Measurements from ENCODE around the gene ELMOD1.

DNA sequence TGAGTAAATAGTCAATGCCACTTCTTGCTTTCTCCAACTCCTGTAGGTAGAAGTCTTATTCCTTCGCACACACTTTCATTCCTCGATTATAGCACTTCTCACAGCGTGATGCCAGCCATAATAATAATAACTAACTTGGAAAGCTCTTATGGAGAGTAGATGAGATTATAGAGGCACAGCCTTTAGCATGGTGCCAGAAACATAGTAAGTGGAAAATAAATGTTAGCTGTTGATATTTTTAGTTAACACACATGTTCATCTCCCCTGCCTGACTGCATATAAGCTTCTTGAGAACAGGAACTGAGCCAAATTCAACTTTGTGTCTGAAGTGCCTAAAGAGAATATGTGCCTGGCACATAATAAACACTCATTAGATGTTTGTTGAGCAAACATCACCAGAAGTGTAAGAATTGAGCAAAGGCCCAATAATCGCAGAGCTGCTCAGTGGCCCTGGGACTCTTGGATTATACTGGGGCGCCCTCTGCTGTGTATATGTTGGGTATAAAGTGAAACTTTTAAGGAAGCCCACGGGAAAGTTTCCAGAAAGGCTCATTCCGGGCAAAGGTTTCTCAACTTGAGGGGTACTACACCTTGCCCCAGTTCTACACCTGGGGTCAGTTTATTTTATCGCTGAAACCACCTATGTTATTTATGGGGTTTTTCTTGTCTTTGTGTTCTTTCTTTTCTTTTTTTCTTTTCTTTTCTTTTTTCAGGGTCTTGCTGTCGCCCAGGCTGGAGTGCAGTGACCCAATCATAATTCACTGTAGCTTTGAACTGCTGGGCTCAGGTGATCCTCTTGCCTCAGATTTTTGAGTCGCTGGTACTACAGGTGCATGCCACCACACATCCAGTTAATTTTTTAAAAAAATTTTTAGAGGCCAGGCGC, 98.6 kb downstream of the ELMOD1 start:
- TF ChIP-seq POLR2A (IDR thresholded peaks at IDR 0.05; ENCODE audit: low read depth, low read length): no peak
- no peak for TF ChIP-seq CBX3 (IDR thresholded peaks at IDR 0.05; ENCODE audit: borderline replicate concordance, low read depth)
- no peak for TF ChIP-seq POU2F2 (IDR thresholded peaks at IDR 0.05; ENCODE audit: borderline replicate concordance, low read depth, low read length)
- TF ChIP-seq CBFB (IDR thresholded peaks at IDR 0.05; ENCODE audit: low read depth): no peak
- TF ChIP-seq, protein P1, sequence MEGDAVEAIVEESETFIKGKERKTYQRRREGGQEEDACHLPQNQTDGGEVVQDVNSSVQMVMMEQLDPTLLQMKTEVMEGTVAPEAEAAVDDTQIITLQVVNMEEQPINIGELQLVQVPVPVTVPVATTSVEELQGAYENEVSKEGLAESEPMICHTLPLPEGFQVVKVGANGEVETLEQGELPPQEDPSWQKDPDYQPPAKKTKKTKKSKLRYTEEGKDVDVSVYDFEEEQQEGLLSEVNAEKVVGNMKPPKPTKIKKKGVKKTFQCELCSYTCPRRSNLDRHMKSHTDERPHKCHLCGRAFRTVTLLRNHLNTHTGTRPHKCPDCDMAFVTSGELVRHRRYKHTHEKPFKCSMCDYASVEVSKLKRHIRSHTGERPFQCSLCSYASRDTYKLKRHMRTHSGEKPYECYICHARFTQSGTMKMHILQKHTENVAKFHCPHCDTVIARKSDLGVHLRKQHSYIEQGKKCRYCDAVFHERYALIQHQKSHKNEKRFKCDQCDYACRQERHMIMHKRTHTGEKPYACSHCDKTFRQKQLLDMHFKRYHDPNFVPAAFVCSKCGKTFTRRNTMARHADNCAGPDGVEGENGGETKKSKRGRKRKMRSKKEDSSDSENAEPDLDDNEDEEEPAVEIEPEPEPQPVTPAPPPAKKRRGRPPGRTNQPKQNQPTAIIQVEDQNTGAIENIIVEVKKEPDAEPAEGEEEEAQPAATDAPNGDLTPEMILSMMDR (IDR thresholded peaks at IDR 0.05 in 2 of 3, conservative IDR thresholded peaks at IDR 0.05 in 1 of 3; ENCODE audit: control insufficient read depth in 2 of 3, extremely low read depth in 1 of 3, insufficient read depth in 1 of 3, low read depth in 3 of 3, low read length in 3 of 3): peak; percentile 50 to 86 (median 63)
- TF ChIP-seq, protein P2, sequence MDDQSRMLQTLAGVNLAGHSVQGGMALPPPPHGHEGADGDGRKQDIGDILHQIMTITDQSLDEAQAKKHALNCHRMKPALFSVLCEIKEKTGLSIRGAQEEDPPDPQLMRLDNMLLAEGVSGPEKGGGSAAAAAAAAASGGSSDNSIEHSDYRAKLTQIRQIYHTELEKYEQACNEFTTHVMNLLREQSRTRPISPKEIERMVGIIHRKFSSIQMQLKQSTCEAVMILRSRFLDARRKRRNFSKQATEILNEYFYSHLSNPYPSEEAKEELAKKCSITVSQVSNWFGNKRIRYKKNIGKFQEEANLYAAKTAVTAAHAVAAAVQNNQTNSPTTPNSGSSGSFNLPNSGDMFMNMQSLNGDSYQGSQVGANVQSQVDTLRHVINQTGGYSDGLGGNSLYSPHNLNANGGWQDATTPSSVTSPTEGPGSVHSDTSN (IDR thresholded peaks at IDR 0.05; ENCODE audit: insufficient replicate concordance, low read depth, low read length): no peak
- TF ChIP-seq EZH2 (IDR thresholded peaks at IDR 0.05; ENCODE audit: borderline replicate concordance, control insufficient read depth, low read depth, low read length): no peak
- TF ChIP-seq RCOR1 (conservative IDR thresholded peaks at IDR 0.05; ENCODE audit: low read depth, low read length): no peak
- TF ChIP-seq, protein P3, sequence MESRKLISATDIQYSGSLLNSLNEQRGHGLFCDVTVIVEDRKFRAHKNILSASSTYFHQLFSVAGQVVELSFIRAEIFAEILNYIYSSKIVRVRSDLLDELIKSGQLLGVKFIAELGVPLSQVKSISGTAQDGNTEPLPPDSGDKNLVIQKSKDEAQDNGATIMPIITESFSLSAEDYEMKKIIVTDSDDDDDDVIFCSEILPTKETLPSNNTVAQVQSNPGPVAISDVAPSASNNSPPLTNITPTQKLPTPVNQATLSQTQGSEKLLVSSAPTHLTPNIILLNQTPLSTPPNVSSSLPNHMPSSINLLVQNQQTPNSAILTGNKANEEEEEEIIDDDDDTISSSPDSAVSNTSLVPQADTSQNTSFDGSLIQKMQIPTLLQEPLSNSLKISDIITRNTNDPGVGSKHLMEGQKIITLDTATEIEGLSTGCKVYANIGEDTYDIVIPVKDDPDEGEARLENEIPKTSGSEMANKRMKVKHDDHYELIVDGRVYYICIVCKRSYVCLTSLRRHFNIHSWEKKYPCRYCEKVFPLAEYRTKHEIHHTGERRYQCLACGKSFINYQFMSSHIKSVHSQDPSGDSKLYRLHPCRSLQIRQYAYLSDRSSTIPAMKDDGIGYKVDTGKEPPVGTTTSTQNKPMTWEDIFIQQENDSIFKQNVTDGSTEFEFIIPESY (IDR thresholded peaks at IDR 0.05): no peak
- no peak for TF ChIP-seq POLR2AphosphoS5 (IDR thresholded peaks at IDR 0.05; ENCODE audit: low read length)
- no peak for TF ChIP-seq BMI1 (IDR thresholded peaks at IDR 0.05; ENCODE audit: borderline replicate concordance)
- no peak for TF ChIP-seq TAF1 (IDR thresholded peaks at IDR 0.05; ENCODE audit: borderline replicate concordance, low read depth, low read length)
- TF ChIP-seq JUNB (IDR thresholded peaks at IDR 0.05): no peak
- no peak for TF ChIP-seq PML (IDR thresholded peaks at IDR 0.05; ENCODE audit: low read length)

Measured in GM12878 (cell line).